Astrocyte of the hippocampus (primary cell): ENCODE measurements around the gene IL17REL.
"Not testable (repeated sequence)": the region's sequence is repeated elsewhere in the genome, so short reads cannot be mapped to it uniquely, and the experiment has no call there.

Source experiments
- DNase-seq: peaks from one replicate; pipeline ENCODE4 v3.0.0; 2011; ENCODE audit warnings: low read depth, low spot score

IL17REL gene

DNA sequence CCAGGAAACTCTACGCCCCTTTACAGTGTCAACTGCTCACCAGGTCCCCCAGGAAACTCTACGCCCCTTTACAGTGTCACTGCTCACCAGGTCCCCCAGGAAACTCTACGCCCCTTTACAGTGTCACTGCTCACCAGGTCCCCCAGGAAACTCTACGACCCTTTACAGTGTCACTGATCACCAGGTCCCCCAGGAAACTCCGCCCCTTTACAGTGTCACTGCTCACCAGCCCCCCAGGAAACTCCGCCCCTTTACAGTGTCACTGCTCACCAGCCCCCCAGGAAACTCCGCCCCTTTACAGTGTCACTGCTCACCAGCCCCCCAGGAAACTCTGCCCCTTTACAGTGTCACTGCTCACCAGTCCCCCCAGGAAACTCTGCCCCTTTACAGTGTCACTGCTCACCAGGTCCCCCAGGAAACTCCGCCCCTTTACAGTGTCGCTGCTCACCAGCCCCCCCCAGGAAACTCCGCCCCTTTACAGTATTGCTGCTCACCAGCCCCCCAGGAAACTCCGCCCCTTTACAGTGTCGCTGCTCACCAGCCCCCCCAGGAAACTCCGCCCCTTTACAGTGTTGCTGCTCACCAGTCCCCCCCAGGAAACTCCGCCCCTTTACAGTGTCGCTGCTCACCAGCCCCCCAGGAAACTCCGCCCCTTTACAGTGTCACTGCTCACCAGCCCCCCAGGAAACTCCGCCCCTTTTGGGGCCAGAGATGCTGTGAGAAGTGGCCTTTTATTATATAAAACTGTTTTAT is 67.3 kb downstream of the IL17REL start:
- DNase-seq, result not testable (repeated sequence)
